Stimulated activated CD8-positive, alpha-beta memory T cell treated with anti-CD3 and anti-CD28 coated beads, Interleukin-7, amount 100 ng/mL, for 4 hours (primary cell): ENCODE data around the gene TBX18.

Experiments used
- DNase-seq, 2 donors: peaks; one replicate each; pipeline ENCODE4 v3.0.0-alpha.2; 2020; ENCODE audit warnings: low read depth in 2 of 2

The TBX18 gene

GRCh38 chr6:84748376-84748775, 16.0 kb downstream of the TBX18 start:
- DNase-seq: no peak

- no peak for DNase-seq
Observed at GRCh38 chr6:84743616-84744015, 20.8 kb downstream of the TBX18 start.

GRCh38 chr6:84740385-84740784, 24.0 kb downstream of the TBX18 start:
- no peak for DNase-seq

DNA sequence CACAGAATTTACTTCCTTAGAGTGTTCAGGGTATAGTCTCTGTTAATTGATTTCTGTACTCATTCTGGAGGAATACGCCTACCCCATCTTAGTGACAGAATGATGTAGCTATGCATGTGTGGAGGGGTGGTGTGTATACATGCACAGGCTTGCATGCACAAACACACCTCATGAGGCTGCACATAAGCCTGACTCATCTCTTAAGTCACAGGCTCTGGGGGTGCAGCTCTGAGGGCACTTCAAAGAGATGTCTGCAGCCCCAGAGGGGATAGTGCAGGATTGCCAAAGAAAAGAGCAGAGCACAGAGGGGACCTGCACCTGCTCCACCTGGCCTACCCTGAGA, 24.6 kb downstream of the TBX18 start:
- no peak for DNase-seq

DNA sequence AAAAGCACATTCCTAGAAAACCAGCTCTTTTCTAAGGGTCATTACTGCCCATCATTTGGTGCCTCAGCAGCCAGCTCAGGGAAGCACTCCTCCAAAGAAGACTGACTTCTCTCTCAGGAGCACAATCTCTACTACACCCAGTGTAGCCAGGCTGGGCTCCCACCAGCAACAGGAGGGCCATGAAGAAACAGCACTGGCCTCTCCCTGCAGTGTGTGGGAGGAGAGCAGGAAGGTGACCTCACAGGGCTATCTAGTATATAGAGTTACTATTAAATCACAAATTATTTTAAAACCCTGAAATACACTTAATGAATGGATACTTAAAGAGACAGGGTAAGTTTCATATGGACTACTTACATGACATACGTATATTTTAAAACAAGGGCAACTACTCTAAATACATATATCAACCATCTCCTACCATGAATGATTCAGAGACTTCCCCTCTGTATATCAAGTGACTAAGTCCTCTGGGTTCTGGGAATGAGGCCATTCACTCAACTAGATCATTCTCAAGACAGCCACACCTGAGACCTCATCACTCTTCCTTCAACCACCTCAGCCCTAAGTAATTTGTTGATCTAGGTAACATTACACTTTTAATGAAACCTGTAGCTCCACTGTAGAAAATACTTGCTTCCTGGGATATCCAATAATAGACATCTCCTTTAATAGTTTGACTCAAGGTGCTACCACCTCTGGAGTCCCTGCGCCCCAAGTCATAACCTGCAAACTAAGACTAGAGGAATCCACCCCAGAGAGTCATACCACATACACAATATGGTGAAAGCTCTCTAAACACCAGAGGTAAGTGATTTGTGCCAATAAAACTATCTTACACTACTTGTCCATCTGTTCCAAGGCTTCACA, 25.2 kb downstream of the TBX18 start:
- DNase-seq: no peak

- DNase-seq: no peak
Observed at GRCh38 chr6:84733889-84734288, 30.5 kb downstream of the TBX18 start.

- no peak for DNase-seq
Observed at GRCh38 chr6:84731901-84732300, 32.5 kb downstream of the TBX18 start.

GRCh38 chr6:84731401-84731800, 33.0 kb downstream of the TBX18 start:
- no peak for DNase-seq

DNA sequence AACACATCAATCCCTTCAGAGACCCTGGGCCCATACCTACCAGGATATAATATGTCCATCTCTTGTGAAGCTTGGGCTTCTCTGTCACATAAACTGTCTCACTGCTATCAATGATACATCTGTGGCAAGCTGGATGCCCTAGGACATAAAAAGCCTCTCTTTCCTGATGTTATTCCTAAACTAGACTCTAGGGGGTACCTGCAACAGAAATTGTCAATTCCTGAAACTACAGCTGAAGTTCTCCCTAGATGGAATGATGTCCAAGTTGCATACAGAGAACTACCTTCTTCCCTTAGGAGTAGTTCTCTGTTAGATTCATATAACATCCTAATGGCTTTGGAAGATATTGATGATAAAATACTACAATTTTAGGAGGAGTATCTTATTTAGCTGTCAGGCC, 35.8 kb downstream of the TBX18 start:
- DNase-seq: no peak

- no peak for DNase-seq
Observed at GRCh38 chr6:84719152-84719551, 45.2 kb downstream of the TBX18 start.

- no peak for DNase-seq
Observed at GRCh38 chr6:84718038-84718955, 46.1 kb downstream of the TBX18 start.

- DNase-seq: no peak
Observed at GRCh38 chr6:84709121-84709520, 55.3 kb downstream of the TBX18 start.

GRCh38 chr6:84707171-84707570, 57.2 kb downstream of the TBX18 start:
- DNase-seq: no peak

GRCh38 chr6:84696166-84696565, 68.2 kb downstream of the TBX18 start:
- no peak for DNase-seq

DNA sequence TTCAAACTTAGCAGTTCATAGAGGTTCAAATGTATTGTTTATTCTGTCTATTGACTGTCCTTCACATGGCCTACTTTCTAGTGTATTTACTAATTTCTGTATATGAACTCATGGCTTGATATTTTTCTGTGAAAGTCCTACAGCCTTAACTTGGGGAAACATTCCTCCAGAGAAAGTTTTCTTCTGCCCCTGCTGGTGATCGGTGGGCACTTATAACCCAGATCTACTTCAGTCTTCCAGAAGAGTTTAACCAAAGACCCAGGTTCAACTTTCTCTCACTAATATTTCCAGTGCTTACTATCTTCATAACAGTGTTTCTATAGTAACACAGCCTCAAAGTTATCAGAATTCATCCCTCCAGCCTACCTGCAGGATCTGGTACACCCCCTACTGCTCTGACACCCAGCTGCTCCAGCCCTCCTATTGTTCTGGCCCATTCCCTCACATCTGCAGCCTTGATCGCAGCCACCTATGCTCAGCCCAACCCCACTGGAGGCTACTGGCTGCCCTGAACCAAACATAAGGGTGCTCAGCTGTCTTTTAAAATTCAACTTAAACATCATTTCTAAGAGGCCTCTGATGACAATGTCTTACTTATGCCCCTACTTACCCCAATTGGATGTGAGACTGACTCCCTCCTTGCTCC, 72.3 kb downstream of the TBX18 start:
- no peak for DNase-seq

GRCh38 chr6:84688141-84688873, 76.1 kb downstream of the TBX18 start:
- DNase-seq: no peak

DNA sequence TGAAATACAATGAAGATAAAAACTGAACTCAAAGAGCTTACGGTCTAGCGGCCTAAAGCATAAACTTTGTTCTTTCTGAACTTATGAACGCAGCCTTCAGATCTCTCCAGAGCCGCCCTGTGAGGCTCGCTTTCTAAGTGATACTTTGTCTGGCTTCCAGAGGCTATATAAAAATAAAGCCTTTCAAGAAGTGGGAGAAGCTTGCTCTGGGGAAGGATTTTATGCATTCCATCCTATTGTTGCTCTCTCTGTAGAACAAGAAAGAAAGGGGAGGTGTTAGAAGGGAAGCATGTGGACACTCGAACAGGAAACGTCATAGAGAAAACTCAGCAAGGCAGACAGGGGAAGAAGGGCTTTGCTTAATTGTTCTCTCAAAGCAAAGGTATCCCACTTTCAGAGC, 77.0 kb downstream of the TBX18 start:
- DNase-seq: no peak

GRCh38 chr6:84685983-84686584, 78.3 kb downstream of the TBX18 start:
- no peak for DNase-seq

- DNase-seq: no peak
Observed at GRCh38 chr6:84681693-84682326, 82.6 kb downstream of the TBX18 start.

DNA sequence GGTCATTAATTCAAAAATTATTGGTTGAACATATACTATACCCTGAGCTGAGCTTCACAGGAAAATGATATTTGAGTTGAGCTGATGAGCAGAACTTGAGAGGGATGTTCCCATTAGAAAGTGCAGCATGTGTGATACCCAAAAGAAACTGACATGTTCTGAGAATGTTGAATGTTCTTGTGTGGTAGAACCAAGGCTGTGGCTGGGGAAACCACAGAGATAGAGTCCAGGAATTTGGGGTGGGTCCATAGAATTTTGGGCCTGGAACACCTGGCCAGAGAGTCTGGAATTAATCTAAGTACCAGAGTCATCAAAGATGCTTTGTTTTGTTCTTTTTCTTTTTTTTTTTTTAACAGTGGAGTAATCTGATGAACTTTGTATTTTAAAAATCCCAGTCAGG, 88.7 kb downstream of the TBX18 start:
- no peak for DNase-seq

DNA sequence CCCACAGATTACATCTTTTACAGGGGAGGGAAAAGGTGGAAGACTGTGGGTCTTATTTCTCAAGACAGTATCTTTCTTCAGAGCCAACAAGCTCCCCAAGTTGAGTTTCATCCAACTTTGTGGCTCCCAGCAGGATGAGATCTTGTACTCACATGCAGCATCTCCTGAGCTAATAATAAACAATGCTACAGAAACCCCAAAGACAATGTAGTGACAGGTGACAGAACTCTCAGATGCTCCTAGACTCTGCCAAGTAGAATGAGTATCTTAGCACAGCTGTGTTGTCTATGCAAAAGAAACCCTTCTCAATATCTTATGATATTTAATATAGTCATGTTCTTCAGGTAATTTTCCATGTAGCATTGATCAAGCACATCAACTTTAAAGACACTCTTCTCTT, 90.0 kb downstream of the TBX18 start:
- no peak for DNase-seq
